CD1c-positive myeloid dendritic cell (primary cell): ENCODE measurements around the gene PCSK1N.
A peak's percentile ranks its signal among the peaks of the same experiment; 100 is the strongest.
"Not testable (repeated sequence)": the region's sequence is repeated elsewhere in the genome, so short reads cannot be mapped to it uniquely, and the experiment has no call there.

Source experiments
- DNase-seq: peaks from one replicate; pipeline ENCODE4 v3.0.0-alpha.2; 2016; ENCODE audit errors: extremely low spot score

The PCSK1N gene

GRCh38 chrX:48835524-48836329, at the start of gene PCSK1N:
TSS of gene PCSK1N (minus strand) at chrX:48835610. CDS start at chrX:48835532, 78 bp downstream.
- DNase-seq = no peak

GRCh38 chrX:48883729-48884128, 48.3 kb upstream of the PCSK1N start:
- no peak for DNase-seq

- peak; percentile 33 for DNase-seq
Measured at GRCh38 chrX:48876944-48877343, 41.5 kb upstream of the PCSK1N start.

GRCh38 chrX:48872017-48872416, 36.6 kb upstream of the PCSK1N start:
- DNase-seq = not testable (repeated sequence)

- DNase-seq = no peak
Measured at GRCh38 chrX:48864210-48864609, 28.8 kb upstream of the PCSK1N start.

GRCh38 chrX:48854898-48855297, 19.5 kb upstream of the PCSK1N start:
- DNase-seq = no peak

- not testable (repeated sequence) for DNase-seq
Measured at GRCh38 chrX:48854121-48854804, 18.9 kb upstream of the PCSK1N start.

- not testable (repeated sequence) for DNase-seq
Measured at GRCh38 chrX:48853494-48853893, 18.1 kb upstream of the PCSK1N start.

GRCh38 chrX:48852857-48853256, 17.4 kb upstream of the PCSK1N start:
- no peak for DNase-seq

- DNase-seq = no peak
Measured at GRCh38 chrX:48848847-48849246, 13.4 kb upstream of the PCSK1N start.

GRCh38 chrX:48839686-48840085, 4.3 kb upstream of the PCSK1N start:
- no peak for DNase-seq

GRCh38 chrX:48834383-48834709, 1.1 kb downstream of the PCSK1N start:
- no peak for DNase-seq

GRCh38 chrX:48833542-48834138, 1.8 kb downstream of the PCSK1N start:
- peak; percentile 2 for DNase-seq

GRCh38 chrX:48831909-48832291, 3.5 kb downstream of the PCSK1N start:
- no peak for DNase-seq

GRCh38 chrX:48831136-48831908, 4.1 kb downstream of the PCSK1N start:
- no peak for DNase-seq

GRCh38 chrX:48829016-48829735, 6.2 kb downstream of the PCSK1N start:
- no peak for DNase-seq

GRCh38 chrX:48827654-48827968, 7.8 kb downstream of the PCSK1N start:
- DNase-seq = no peak

GRCh38 chrX:48826876-48827653, 8.3 kb downstream of the PCSK1N start:
- no peak for DNase-seq

- no peak for DNase-seq
Measured at GRCh38 chrX:48826135-48826875, 9.1 kb downstream of the PCSK1N start, which contains the start of gene ERAS. TSS of gene ERAS (plus strand) at chrX:48826513. CDS start at chrX:48829124, 2,611 bp downstream.

GRCh38 chrX:48824066-48824465, 11.3 kb downstream of the PCSK1N start:
- DNase-seq = no peak
